GM11168 (cell line): ENCODE results near the gene TMEM59L.
"Not testable (repeated sequence)": the region's sequence is repeated elsewhere in the genome, so short reads cannot be mapped to it uniquely, and the experiment has no call there.

Source experiments
- in situ Hi-C: fragments of 300-500 bp; cut with MboI; formaldehyde crosslinking; loops from one replicate; pipeline ENCODE4 v1.12.0; 2022; ENCODE audit warnings: low sequenced_read_pairs; ENCODE audit not compliant: unreplicated experiment

TMEM59L gene

DNA sequence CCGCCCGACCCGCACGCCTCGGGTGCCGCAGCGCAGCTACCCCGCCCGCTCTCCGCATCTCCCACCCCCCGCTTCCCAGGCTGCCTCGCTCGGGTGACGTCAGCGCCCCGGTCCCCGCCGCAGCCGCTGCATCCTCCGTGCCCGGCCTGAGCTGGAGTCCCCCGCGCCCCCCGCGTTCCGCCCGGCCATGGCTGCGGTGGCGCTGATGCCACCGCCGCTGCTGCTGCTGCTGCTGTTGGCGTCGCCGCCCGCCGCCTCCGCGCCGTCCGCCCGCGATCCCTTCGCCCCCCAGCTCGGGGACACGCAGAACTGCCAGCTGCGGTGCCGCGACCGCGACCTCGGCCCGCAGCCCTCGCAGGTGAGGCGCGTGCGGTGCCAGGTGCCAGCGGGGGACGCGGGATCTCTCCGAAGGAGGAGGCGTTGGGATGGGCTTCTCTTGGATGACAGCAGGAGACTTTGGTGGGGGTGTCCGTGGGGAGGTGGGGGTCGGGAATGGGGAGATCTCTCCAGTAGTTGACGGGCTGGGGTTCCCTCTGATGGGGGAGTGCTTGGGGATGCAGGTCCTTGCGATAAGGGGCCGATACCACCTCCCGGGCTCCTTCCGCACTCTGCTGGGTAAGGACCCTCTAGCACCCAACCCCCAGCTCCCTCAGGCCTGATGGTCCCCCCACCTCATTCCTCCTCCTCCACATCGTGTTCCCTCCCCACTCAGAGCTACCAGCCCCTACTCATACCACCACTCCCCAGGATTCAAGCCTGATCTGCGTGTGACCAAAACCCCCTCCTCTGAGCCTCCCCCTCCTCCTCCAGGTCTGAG, at the start of gene TMEM59L:
TSS of gene TMEM59L (plus strand) at position 99 of the 817 bp plus-strand sequence. CDS start at position 188, 89 bp downstream.
- in situ Hi-C loops, result no loop called here

DNA sequence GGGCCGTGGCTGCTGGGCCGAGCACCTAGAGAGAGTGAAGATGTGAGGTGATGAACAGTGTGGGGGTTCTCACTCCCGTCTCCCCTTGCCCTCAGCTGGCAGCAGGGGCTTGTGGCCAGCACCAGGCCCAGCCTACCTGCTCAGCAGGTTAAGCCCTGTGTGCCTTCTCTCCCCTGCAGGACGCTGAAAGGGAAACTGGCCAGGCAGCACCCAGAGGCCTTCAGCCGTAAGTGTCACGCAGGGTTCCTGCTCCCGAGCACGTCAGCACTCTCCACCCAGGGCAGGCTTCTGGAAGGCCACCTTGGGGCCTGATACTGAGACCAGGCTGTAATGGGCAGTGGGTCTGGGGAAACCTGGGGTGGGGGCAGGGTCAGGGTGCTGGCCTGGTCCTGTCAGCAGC, 45.7 kb upstream of the TMEM59L start:
- in situ Hi-C loops, result no loop called here

DNA sequence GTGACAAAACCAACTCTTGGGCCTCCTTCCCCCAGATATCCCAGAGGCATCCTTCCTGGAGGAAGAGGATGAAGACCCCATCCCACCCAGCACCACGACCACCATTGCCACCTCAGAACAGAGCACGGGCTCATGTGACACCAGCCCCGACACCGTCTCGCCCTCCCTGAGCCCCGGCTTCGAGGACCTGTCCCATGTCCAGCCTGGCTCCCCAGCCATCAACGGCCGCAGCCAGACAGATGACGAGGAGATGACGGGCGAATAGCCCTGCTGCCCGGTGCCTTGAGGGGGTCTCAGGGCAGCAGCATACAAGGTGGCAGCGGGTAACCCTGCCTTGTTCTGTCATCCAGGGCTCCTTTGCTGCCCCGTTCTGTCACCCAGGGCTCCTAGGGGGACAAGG, 44.3 kb upstream of the TMEM59L start:
- in situ Hi-C loops, result no loop called here

DNA sequence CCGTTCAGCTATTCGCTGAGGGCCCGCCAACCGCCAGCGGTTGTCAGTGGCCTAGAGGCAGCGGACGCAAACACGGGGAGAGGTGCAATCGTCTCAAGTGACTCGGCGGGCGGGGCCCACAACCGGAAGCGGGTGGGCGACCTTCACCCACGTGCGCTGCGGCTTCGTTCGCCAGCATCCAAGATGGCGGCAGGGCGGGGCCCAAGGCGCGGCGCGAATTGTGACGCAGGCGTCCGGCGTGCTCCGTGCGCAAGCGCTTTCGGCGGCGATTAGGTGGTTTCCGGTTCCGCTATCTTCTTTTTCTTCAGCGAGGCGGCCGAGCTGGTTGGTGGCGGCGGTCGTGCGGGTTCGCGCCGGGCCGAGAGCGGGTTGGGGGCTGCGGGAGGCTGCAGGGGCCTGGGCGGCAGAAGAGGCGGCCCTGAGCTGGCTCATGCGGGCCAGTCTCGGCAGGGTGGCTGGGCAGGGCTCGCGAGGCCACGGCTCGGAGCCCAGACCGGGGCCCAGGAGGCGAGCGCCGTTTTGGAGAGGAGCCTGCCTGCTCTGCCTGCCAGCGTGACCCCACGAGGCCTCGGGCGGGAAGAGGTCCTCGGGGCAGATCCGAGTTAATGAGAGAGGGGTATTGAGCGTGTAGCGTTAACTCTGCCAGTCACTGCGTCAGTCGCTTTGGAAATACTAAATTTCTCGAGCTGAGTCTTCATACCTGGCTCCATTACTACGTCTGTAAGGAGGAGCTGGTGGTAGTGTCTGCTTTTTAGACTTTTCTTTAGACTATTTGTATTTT, 40.9 kb upstream of the TMEM59L start, which contains the start of gene UBA52:
TSS of gene UBA52 (plus strand) at position 294 of the 781 bp plus-strand sequence. CDS start 1,444 bp downstream, outside the sequence.
- in situ Hi-C loops, result no loop called here

DNA sequence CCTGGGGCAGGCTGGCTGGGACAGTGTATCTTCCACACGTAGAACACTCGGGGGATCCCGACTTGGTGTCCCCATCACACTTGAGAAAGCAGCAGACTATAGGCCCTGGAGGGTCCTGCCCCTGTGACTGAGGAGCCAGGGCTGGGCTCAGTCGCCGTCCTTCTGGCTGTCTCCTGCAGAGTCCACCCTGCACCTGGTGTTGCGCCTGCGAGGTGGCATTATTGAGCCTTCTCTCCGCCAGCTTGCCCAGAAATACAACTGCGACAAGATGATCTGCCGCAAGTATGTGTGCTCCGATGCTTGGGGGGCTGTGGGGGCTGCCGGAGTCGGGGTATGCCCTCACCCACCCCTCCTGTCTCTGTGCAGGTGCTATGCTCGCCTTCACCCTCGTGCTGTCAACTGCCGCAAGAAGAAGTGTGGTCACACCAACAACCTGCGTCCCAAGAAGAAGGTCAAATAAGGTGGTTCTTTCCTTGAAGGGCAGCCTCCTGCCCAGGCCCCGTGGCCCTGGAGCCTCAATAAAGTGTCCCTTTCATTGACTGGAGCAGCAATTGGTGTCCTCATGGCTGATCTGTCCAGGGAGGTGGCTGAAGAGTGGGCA, 37.9 kb upstream of the TMEM59L start:
- in situ Hi-C loops, result no loop called here

DNA sequence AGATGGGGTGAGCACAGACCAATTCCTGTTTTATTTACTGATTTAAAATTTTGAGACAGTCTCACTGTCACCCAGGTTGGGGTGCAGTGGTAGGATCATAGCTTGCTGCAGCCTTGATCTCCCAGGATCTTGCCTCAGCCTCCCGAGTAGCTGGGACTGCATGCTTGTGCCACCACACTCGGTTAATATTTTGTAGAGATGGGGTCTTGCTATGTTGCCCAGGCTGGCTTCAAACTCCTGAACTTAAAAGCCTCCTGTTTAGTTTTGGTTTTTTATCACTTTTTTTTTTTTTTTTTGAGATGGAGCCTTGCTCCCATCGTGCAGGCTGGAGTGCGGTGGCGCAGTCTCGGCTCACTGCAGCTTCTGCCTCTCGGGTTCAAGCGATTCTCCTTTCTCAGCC, 36.3 kb upstream of the TMEM59L start:
- in situ Hi-C loops, result no loop called here

DNA sequence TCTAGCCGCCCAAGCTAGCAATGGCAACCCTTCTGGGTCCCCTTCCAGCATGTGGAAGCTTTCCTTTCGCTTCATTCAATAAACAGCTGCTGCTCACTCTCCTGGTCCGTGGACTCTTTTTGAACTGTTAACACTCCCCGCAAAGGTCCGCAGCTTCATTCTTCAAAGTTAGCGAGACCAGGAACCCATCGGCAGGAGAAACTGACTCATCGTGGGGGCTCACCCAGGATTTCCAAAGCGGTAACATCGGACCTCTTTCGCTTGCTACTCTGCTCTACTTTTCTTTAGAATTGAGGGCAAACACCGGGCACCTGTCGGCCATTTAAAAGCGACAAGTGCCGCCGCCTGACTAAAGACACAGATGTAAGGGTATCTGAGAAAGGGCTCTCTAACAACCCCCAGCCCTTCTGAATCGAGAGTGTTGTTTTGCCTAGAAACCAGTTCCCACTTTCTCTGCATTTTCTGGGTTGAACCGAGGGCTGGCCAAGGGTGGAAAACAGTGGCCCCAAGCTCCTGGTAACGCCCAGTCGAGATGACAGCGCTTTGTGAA, 35.2 kb upstream of the TMEM59L start:
- in situ Hi-C loops, result no loop called here

DNA sequence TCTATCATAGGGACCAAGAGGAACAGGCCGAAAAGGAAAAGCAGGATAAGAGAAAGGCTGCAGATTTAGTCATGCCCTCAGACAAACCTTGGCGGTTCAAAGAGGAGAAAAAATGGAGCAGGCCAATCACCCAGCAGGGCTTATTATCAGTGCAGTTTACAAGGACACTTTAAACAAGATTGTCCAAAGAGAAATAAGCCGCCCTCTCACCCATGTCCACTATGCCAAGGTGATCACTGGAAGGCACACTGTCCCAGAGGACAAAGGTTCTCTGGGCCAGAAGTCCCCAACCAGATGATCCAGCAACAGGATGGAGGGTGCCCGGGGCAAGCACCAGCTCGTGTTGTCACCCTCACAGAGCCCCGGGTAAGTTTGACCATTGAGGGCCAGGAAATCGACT, 32.4 kb upstream of the TMEM59L start:
- in situ Hi-C loops, result no loop called here

DNA sequence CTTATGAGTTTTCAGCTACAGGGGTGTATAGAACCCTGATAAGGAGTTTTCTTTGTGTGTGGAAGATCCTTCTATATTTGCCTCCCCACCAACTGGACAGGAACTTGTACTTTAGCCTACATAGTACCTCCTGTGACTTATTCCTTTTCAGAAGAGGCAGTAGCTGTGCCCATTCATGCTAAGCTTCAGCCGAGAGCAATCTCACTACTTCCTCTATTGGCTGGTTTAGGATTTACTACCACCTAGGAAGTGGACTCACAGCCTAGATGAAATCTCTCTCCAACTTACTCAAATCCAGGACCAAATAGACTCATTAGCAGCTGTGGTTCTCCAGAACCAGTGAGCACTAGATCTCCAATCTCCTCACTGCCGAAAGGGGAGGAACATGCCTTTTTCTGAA, 26.4 kb upstream of the TMEM59L start:
- in situ Hi-C loops, result no loop called here

DNA sequence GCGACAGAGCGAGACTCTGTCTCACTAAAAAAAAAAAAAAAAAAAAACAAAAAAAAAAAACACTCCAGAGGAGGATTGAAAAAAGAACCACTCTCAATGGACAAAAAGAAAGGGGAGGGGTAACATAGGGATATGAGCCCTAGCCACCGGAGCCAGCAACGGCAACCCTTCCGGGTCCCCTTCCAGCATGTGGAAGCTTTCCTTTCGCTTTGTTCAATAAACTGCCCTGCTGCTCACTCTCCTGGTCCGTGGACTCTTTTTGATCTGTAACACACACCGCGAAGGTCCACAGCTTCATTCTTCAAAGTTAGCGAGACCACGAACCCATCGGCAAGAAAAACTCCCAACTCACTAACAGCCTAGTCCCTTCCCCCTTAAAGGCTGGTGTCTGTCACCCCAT, 25.1 kb upstream of the TMEM59L start:
- in situ Hi-C loops, result no loop called here

DNA sequence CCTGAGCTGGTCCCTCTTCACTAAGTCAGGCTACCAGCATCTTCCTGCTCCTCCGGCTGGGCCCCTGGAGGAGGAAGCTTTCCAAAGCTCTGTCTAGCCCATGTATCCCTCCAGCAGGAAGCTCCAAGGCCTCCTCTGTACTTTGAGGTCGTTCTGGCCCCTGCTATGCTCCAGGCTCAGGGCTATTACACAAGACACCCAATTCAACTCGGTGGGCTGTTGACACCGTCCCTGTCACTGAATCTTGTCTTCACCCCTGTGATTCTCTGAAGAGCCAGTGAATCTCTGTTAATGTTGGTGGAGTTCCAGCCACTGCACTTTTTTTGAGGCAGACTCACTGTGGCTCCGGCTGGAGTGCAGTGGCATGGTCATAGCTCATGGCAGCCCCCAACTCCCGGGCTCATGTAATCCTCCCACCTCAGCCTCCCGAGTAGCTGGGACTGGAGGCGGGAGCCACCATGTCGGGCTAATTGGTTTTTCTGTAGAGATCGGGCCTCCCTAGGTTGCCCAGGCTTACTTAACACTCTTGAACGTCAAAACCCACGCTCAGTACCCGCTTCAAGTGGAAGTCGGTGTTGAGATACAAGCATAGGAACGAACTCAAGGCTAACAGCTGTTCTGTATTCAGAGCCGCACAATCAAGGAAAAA, 24.6 kb upstream of the TMEM59L start:
- in situ Hi-C loops, result no loop called here

DNA sequence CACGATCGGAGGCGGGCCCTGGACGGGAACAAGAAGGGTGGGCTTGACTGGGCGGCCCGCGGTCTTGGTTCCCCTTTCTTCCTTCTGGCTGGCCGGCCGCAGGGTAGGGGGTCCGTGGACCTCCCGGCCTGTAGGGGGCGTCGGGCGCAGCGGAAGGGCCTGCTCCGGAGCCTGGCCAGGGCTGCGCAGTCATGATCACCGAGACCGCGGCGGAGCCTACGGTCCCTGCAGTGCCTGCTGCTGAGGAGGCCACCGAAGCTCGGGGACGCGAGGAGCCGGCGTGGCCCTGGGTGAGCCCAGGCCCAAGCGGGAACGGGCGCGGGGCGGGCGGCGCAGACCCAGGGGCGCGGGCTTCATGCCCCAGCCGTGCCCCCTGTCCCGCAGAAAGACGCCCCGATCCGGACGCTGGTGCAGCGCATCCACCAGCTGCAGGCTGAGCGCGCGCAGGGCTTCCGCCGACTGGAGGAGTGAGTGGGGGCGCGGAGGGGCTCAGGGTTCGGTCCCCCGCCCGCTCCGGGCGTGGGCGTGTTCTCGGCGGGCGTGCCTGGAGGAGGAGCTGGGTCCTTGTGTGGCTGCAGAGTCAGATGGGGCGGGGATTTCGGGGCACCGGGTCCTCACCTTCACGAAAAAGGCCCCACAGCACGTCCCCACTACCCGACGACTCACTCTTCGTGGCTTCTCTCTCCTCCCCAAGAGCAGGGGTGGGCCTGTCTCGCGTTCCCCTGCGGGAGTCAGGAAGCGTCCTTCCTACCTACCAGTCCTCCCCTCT, 23.9 kb upstream of the TMEM59L start, which contains the start of gene REX1BD:
TSS of gene REX1BD (plus strand) at position 188 of the 769 bp plus-strand sequence. CDS start at position 192, 4 bp downstream.
- in situ Hi-C loops, result no loop called here

DNA sequence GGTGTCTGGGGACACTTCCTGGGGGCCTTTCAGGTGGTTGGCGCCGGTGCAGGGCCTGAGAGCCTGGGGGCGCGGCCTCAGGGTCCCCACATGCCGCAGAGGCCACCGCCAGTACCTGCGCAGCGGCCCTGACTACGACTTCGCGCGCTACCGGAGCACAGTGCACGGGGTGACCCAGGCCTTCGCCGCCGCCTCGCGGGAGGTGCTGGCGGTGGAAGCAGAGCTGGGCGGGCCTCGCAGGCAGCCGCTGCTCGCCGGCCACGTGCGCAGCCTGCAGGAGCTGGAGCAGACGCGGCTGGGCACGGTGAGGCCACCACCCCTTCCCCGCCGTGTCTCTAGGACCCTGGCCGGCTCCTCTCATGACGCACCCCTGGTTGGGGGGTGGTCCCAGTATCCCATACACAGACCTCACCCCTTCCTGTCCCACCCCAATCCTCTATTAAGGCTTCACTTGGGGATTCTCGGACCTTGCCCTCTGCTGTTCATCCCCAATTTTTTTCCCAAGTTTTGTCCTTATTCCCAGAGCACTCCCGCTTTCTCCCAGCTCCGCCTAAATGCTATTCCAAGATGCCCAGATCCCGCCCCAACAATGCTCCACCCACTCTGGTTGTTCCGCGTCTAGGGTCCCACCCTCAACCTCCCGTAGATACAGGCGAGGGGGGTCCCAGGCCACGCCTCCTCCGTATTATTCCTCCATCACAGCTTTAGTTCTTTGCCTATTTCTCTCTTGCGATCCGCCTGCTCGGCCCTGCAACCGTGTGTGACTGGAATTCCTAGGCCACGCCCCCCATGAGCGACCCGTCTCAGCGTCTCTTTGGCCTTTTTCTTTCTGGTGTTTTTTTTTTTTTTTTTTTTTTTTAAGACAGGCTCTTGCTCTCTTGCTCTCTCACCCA, 23.0 kb upstream of the TMEM59L start:
- in situ Hi-C loops, result no loop called here

DNA sequence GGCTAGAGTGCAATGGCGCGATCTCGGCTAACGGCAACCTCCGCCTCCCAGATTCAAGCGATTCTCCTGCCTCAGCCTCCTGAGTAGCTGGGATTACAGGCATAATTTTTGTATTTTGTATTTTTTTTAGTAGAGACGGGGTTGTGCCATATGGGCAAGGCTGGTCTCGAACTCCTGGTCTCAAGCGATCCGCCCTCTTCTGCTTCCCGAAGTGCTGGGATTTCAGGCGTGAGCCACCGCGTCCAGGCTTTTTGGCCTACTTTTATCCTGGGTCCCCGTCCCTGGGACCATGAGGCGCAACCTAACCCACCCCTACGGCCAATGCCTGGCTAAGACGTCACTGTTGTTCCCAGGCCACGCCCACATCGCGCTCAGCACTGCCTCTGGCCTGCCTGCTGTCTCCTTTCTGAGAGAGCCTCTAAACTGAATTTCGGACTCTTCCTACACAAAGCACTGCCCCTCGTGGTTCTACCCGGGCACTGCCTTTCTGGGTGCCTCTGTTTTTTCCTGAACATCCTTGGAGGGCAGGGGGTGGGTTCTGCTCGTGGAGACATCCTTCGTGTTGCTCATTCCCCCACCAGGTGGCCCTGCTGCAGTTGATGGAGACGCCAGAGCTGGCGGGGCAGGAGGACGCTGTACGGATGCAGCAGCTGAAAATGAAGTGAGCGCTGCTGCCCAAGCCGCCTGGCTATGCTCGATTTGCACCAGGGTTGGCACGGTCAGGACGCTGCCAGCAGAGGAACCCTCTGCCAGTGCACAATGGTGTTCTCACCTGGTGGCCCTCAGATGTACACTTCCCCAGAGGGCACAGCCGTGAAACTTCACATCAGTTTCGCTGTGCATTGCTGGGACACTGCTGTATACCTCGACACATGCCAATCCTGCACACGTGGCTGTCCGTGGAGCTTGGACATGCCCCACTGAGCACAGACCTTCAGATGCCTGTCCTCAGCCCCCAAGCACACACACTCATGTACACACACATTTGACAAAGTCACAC, 22.1 kb upstream of the TMEM59L start:
- in situ Hi-C loops, result no loop called here

DNA sequence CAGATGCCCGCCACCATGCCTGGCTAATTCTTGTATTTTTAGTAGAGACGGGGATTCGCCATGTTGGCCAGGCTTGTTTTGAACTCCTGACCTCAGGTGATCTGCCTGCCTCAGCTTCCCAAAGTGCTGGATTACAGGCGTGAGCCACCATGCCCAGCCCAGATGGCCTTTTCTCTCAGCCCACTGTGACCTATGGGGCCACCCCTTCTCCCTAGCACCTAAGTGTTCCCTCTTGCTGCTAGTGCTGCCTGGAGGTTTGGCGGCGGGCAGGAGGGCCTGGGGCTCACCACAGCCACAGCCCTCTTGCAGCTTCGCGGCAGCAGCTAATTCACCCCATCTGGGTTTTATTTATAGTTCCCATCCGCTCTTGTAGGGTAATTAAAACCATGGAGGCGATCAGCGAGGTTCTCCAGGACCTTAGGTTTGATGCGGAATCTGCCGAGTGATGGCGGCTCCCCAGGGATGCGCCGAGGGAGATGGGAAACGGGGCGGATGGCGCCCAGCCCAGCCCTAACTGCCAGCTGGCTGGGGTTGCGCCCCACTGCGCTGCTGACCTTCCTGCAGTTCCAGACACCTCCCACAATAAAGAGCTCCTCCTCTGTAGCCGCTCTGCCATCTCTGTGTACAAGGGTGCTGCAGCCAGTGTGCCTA, 20.8 kb upstream of the TMEM59L start:
- in situ Hi-C loops, result no loop called here

DNA sequence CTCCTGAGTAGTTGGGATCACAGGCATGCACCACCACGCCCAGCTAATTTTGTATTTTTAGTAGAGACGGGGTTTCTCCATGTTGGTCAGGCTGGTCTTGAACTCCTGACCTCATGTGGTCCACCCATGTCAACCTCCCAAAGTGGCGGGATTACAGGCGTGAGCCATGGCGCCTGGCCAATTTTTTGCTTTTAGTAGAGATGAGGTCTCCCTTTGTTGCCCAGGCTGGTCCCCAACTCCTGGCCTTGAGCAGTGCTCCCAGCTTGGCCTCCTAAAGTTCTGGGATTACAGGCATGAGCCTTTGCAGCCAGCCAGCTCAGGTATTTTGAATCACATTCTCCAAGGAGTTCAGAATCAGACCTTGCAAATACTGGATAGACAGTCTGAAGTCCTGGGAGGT, 19.9 kb upstream of the TMEM59L start:
- in situ Hi-C loops, result not testable (repeated sequence)
